Left ventricle myocardium inferior (tissue), 1 donor: ENCODE data around the gene FNDC1. TPM values are rescaled to one million over a fixed set of nuclear protein-coding genes. Genes with fewer than 3 reads are reported as not detected.

ENCODE experiments used
- DNase-seq: peaks from one replicate; pipeline ENCODE4 v3.0.0-alpha.2; 2020
- H3K27ac ChIP-seq: fragments of 200-600 bp; replicated peaks from 2 replicates; pipeline ENCODE4 v1.8.0; 2021
- H3K27me3 ChIP-seq: fragments of 200-600 bp; 2 replicates; pipeline ENCODE4 v1.8.0; 2021; ENCODE audit warnings: low read depth
- H3K36me3 ChIP-seq: fragments of 200-600 bp; 2 replicates; pipeline ENCODE4 v1.8.0; 2021
- H3K4me1 ChIP-seq: fragments of 200-600 bp; 2 replicates; pipeline ENCODE4 v1.8.0; 2021
- H3K4me3 ChIP-seq: fragments of 200-600 bp; 2 replicates; pipeline ENCODE4 v1.8.0; 2021; ENCODE audit warnings: mild to moderate bottlenecking, moderate library complexity
- H3K9me3 ChIP-seq: fragments of 200-600 bp; replicated peaks from 2 replicates; pipeline ENCODE4 v1.8.0; 2021
- intact Hi-C: fragments of 100-400 bp; cut with micrococcal nuclease; formaldehyde crosslinking; loops from one replicate; pipeline ENCODE4 v1.11.0; 2022
- total RNA-seq: library from RNA; stranded (reverse); fragmentation: NEBNext Ultra II Directional; extraction: Animal tissue kit (Norgen Biotek cat#: 25700); gene quantifications from one replicate; pipeline ENCODE4 v1.2.1, GENCODE V29; 2021
- TF ChIP-seq, protein P1 (sequence below): fragments of 200-600 bp; IDR thresholded peaks from 2 replicates; pipeline ENCODE4 v1.8.0; 2021; ENCODE audit warnings: antibody characterized with exemption, mild to moderate bottlenecking, borderline replicate concordance
- donor health status: DM: no; HTN: yes; CAD: no; lungs with severe emphysema.

FNDC1 gene
- total RNA-seq, 1 donor from 2014 or later, result 1.8 TPM

DNA sequence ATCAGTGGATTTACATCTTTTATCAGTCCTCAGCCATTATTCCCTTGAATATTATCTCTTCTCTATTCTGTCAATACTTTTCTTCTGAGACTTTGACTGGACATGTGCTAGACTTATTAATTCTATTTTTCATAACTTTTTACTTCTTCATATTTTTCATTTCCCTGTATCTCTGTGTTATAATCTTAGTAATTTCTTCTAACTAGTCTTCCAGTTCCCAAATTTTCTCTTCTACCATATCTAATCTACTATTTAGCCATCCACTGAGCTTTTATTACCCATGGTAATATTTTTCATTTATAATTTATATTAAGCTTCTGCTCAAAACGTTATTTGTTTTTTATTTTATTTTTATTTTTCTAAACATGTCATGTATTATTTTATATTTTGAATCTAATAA lies 13.1 kb upstream of the FNDC1 start:
- DNase-seq, result no peak
- no peaks in the 10 kb centered on the region for H3K4me1 ChIP-seq
- H3K4me3 ChIP-seq, result no peak overlapping the region
- TF ChIP-seq, protein P1, sequence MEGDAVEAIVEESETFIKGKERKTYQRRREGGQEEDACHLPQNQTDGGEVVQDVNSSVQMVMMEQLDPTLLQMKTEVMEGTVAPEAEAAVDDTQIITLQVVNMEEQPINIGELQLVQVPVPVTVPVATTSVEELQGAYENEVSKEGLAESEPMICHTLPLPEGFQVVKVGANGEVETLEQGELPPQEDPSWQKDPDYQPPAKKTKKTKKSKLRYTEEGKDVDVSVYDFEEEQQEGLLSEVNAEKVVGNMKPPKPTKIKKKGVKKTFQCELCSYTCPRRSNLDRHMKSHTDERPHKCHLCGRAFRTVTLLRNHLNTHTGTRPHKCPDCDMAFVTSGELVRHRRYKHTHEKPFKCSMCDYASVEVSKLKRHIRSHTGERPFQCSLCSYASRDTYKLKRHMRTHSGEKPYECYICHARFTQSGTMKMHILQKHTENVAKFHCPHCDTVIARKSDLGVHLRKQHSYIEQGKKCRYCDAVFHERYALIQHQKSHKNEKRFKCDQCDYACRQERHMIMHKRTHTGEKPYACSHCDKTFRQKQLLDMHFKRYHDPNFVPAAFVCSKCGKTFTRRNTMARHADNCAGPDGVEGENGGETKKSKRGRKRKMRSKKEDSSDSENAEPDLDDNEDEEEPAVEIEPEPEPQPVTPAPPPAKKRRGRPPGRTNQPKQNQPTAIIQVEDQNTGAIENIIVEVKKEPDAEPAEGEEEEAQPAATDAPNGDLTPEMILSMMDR, result no peak
- intact Hi-C loops, result no loop called here
- H3K9me3 ChIP-seq, result peaks cover 17% of the 10 kb centered on the region
- no peaks in the 10 kb centered on the region for H3K36me3 ChIP-seq
- H3K27ac ChIP-seq, result no peak overlapping the region
- peaks cover 5% of the 10 kb centered on the region for H3K27me3 ChIP-seq

DNA sequence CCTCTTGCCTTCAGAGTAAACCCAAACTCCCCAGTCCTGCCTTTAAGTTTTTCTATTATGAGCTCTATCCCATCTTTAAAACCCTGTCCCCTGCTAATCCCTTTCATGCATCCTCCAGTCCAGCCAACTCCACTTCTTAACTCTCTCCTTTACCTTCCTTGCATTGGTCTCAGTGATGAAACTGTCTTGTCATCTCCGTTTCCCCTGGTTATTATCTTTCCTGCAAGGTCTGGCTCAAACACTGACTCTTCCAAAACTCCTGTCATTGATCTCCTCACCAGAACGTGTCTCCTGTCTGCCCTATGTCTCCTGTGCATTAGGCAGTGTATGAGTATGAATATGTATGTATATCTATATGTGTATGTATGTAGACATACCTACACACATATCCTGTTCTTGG lies 11.8 kb upstream of the FNDC1 start:
- peaks cover 6% of the 10 kb centered on the region for H3K27me3 ChIP-seq
- H3K4me1 ChIP-seq, result no peaks in the 10 kb centered on the region
- no peaks in the 10 kb centered on the region for H3K36me3 ChIP-seq
- no peak for DNase-seq
- H3K9me3 ChIP-seq, result peaks cover 17% of the 10 kb centered on the region
- TF ChIP-seq, protein P1, result no peak
- H3K4me3 ChIP-seq, result no peak overlapping the region
- H3K27ac ChIP-seq, result no peak overlapping the region
- intact Hi-C loops, result no loop called here

DNA sequence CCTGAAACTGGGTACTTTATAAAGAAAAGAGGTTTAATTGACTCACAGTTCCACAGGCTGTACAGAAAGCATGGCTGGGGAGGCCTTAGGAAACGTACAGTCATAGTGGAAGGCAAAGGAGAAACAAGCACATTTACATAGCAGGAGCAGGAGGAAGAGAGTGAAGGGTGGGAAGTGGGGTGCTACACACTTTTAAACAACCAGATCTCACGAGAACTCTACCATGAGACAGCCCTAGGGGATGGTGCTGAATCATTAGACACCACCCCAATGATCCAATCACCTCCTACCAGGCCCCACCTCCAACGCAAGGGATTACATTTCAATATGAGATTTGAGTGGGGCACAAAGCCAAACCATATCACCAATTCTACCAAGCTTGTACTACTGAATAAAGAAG lies 7.4 kb upstream of the FNDC1 start:
- TF ChIP-seq, protein P1, result no peak
- H3K36me3 ChIP-seq, result no peaks in the 10 kb centered on the region
- DNase-seq, result no peak
- peaks cover 42% of the 10 kb centered on the region for H3K27me3 ChIP-seq
- H3K4me3 ChIP-seq, result no peak overlapping the region
- intact Hi-C loops, result no loop called here
- no peak overlapping the region for H3K27ac ChIP-seq
- H3K9me3 ChIP-seq, result no peaks in the 10 kb centered on the region
- H3K4me1 ChIP-seq, result no peaks in the 10 kb centered on the region

DNA sequence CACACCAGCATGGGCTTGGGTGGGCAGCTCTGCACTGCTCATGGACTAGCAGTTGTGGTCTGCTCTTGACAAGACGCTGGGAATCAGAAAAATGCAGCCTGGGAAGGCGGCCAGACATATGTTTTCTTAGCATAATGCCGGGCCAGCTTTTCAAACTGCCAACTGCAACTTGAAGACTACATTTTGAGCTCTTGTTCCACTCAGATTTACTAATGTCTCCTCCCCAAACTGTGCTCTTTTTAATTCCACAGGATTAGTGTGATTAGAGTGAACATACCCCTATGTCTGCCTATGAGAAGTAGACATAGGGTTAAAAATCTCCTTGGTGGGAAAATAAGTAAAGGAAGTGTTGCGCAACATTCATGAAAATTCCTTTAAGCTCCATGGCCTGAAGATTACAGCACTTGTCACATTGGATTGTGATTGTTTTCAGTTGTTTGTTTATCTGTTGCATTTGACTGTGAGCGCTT lies 5.3 kb upstream of the FNDC1 start:
- intact Hi-C loops, result no loop called here
- Histone ChIP-seq H3K27me3 (peaks cover 63% of the 10 kb centered on the region), H3K27ac (no peak overlapping the region), H3K4me1 (peaks cover 5% of the 10 kb centered on the region), H3K4me3 (no peak overlapping the region), H3K9me3 (no peaks in the 10 kb centered on the region), H3K36me3 (no peaks in the 10 kb centered on the region)
- DNase-seq, result no peak
- TF ChIP-seq, protein P1, result no peak

DNA sequence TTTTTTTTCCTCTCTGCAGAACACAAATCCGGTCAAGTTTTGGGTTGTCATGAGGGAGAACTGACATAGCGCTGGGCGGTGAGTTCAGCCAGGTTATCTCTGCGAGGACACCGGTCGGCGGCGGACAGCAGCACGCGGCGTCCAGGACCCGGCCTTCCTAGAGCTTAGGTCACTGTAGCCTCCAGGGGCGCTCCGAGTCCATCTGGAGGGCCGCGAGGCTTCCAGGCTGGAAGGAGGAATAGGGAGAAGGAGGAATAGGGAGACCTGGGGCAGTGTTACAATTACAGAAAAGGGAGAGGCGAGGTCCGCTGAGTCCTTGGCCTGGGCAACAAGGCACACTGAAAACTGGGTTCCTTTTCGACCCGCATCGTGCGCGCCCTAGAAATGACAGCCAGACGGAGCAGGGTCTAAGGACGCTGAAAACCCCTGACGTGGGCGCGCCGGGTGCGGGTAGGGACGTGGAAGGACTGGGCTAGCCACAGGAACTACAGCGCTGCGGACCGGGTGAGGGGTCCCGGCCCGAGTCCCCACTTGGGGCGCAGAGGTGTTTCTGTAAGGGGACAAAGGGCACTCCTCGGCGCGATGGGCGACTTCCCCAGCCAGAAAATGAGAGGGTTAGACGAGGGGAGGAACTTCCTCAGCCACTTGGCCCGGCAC lies 536 bp upstream of the FNDC1 start:
- H3K9me3 ChIP-seq, result no peaks in the 10 kb centered on the region
- intact Hi-C loops, result no loop called here
- H3K27ac ChIP-seq, result peak overlapping the region; percentile 41

More for the DNA sequence above, 536 bp upstream of the FNDC1 start:
- H3K27me3 ChIP-seq, result peaks cover 95% of the 10 kb centered on the region
- H3K36me3 ChIP-seq, result no peaks in the 10 kb centered on the region
- peak overlapping the region; percentile 63 for H3K4me3 ChIP-seq
- TF ChIP-seq, protein P1, result peak; percentile 40
- peaks cover 26% of the 10 kb centered on the region for H3K4me1 ChIP-seq
- DNase-seq, result peak; percentile 47
